ENCODE results near the gene GALNT5.
A peak's percentile ranks its signal among the peaks of the same experiment; 100 is the strongest.
"Not testable (repeated sequence)": the region's sequence is repeated elsewhere in the genome, so short reads cannot be mapped to it uniquely, and the experiment has no call there.

The GALNT5 gene

GRCh38 chr2:157329524-157329923, 72.0 kb downstream of the GALNT5 start:
- DNase-seq, result no peak

GRCh38 chr2:157333304-157334047, 76.0 kb downstream of the GALNT5 start:
- DNase-seq, result no peak

GRCh38 chr2:157334335-157334734, 76.8 kb downstream of the GALNT5 start:
- DNase-seq, result no peak

GRCh38 chr2:157334797-157335196, 77.3 kb downstream of the GALNT5 start:
- DNase-seq, result no peak

GRCh38 chr2:157336137-157337010, 78.9 kb downstream of the GALNT5 start:
- peak; percentile 3 for DNase-seq

GRCh38 chr2:157337978-157338377, 80.5 kb downstream of the GALNT5 start:
- DNase-seq, result no peak

- DNase-seq, result no peak
These were observed 82.6 kb downstream of the GALNT5 start for GRCh38 chr2:157339965-157340655.

GRCh38 chr2:157341381-157341780, 83.9 kb downstream of the GALNT5 start:
- not testable (repeated sequence) for DNase-seq

GRCh38 chr2:157345647-157346389, 88.3 kb downstream of the GALNT5 start:
- DNase-seq, result no peak

- DNase-seq, result no peak
These were observed 90.9 kb downstream of the GALNT5 start for GRCh38 chr2:157348291-157348921.

GRCh38 chr2:157349949-157350515, 92.5 kb downstream of the GALNT5 start:
- DNase-seq, result no peak

- no peak for DNase-seq
These were observed 98.1 kb downstream of the GALNT5 start for GRCh38 chr2:157355618-157356017.

- DNase-seq, result no peak
These were observed 102.1 kb downstream of the GALNT5 start for GRCh38 chr2:157359628-157360027.

- DNase-seq, result no peak
These were observed 104.0 kb downstream of the GALNT5 start for GRCh38 chr2:157361526-157361925.

- DNase-seq, result no peak
These were observed 105.1 kb downstream of the GALNT5 start for GRCh38 chr2:157362627-157363026.

- DNase-seq, result no peak
These were observed 106.2 kb downstream of the GALNT5 start for GRCh38 chr2:157363612-157364101.
